GM18867 (cell line): Measurements from ENCODE around the gene BDKRB1.

Experiments
- ATAC-seq: cut with Tn5 transposase; IDR thresholded peaks from one replicate; pipeline ENCODE4 v1.9.1; 2021; ENCODE audit warnings: mild to moderate bottlenecking, moderate library complexity; ENCODE audit not compliant: unreplicated experiment

The BDKRB1 gene

GRCh38 chr14:96260341-96260821, 4.4 kb downstream of the BDKRB1 start:
- ATAC-seq, result no peak

GRCh38 chr14:96261053-96261452, 5.0 kb downstream of the BDKRB1 start:
- ATAC-seq, result no peak

GRCh38 chr14:96261772-96262655, 6.0 kb downstream of the BDKRB1 start:
- no peak for ATAC-seq

- no peak for ATAC-seq
Observed at GRCh38 chr14:96263347-96264199, 7.6 kb downstream of the BDKRB1 start.

- no peak for ATAC-seq
Observed at GRCh38 chr14:96264200-96264553, 8.2 kb downstream of the BDKRB1 start.

- ATAC-seq, result no peak
Observed at GRCh38 chr14:96264853-96265252, 8.8 kb downstream of the BDKRB1 start.

- ATAC-seq, result no peak
Observed at GRCh38 chr14:96265383-96266095, 9.5 kb downstream of the BDKRB1 start.

- ATAC-seq, result no peak
Observed at GRCh38 chr14:96267336-96267735, 11.3 kb downstream of the BDKRB1 start.

- ATAC-seq, result no peak
Observed at GRCh38 chr14:96267916-96268315, 11.9 kb downstream of the BDKRB1 start.

GRCh38 chr14:96268431-96269358, 12.7 kb downstream of the BDKRB1 start:
- no peak for ATAC-seq

GRCh38 chr14:96269359-96269710, 13.3 kb downstream of the BDKRB1 start:
- no peak for ATAC-seq

- ATAC-seq, result no peak
Observed at GRCh38 chr14:96270565-96271420, 14.8 kb downstream of the BDKRB1 start.

- no peak for ATAC-seq
Observed at GRCh38 chr14:96271421-96271762, 15.4 kb downstream of the BDKRB1 start.

GRCh38 chr14:96272777-96273473, 16.9 kb downstream of the BDKRB1 start:
- ATAC-seq, result no peak

- ATAC-seq, result no peak
Observed at GRCh38 chr14:96273629-96274028, 17.6 kb downstream of the BDKRB1 start.

- ATAC-seq, result no peak
Observed at GRCh38 chr14:96274122-96274521, 18.1 kb downstream of the BDKRB1 start.

GRCh38 chr14:96274543-96274942, 18.5 kb downstream of the BDKRB1 start:
- no peak for ATAC-seq

- no peak for ATAC-seq
Observed at GRCh38 chr14:96275177-96276112, 19.4 kb downstream of the BDKRB1 start.
